ENCODE data around the gene OXA1L.
"Not testable (repeated sequence)": the region's sequence is repeated elsewhere in the genome, so short reads cannot be mapped to it uniquely, and the experiment has no call there.

GRCh38 chr14:22736384-22736783 lies 30.1 kb upstream of the OXA1L start:
- TF ChIP-seq CTCF (optimal IDR thresholded peaks at IDR 0.05 in 1 of 3, IDR thresholded peaks at IDR 0.05 in 1 of 3, conservative IDR thresholded peaks at IDR 0.05 in 1 of 3; ENCODE audit: extremely low read depth in 1 of 3, insufficient read depth in 2 of 3, low read length in 3 of 3); EZH2 (IDR thresholded peaks at IDR 0.05; ENCODE audit: low read length): not testable (repeated sequence)

All from keratinocyte (primary cell).